Measurements from ENCODE around the gene S100A10. TPM values are rescaled to one million over a fixed set of nuclear protein-coding genes. Genes with fewer than 3 reads are reported as not detected.

Gene S100A10
- total RNA-seq, 1 donor from 2014 or later, result 245 TPM

DNA sequence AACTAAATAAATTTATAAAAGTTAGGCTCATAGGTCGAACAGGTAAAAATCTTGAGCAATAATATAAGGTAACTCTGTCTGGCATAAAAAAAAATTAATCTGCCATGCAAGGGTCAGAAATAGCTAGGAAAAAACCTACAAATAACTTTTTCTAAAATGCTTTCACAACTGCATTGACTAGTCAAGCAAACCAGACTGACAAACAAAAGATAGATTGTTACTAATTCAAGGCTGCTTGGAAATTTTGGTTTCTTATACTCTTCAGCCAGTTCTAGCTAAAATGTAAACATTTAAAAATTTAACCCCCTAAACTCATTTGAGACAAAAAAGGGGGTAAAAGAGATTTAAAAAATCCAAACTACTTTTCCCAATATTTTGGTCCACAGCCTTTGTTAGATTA, 40.8 kb downstream of the S100A10 start:
- DNase-seq, result no peak
- Mint-ChIP-seq H3K36me3 (ENCODE audit: unreplicated experiment) (no peaks in the 10 kb centered on the region), H3K27ac (ENCODE audit: unreplicated experiment) (no peak overlapping the region), H3K4me3 (ENCODE audit: unreplicated experiment) (no peak overlapping the region), H3K4me1 (ENCODE audit: low read depth, unreplicated experiment) (no peaks in the 10 kb centered on the region), H3K27me3 (ENCODE audit: unreplicated experiment) (no peaks in the 10 kb centered on the region), H3K9me3 (ENCODE audit: unreplicated experiment) (no peaks in the 10 kb centered on the region)
- TF ChIP-seq, protein P1, sequence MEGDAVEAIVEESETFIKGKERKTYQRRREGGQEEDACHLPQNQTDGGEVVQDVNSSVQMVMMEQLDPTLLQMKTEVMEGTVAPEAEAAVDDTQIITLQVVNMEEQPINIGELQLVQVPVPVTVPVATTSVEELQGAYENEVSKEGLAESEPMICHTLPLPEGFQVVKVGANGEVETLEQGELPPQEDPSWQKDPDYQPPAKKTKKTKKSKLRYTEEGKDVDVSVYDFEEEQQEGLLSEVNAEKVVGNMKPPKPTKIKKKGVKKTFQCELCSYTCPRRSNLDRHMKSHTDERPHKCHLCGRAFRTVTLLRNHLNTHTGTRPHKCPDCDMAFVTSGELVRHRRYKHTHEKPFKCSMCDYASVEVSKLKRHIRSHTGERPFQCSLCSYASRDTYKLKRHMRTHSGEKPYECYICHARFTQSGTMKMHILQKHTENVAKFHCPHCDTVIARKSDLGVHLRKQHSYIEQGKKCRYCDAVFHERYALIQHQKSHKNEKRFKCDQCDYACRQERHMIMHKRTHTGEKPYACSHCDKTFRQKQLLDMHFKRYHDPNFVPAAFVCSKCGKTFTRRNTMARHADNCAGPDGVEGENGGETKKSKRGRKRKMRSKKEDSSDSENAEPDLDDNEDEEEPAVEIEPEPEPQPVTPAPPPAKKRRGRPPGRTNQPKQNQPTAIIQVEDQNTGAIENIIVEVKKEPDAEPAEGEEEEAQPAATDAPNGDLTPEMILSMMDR (IDR thresholded peaks at IDR 0.05; ENCODE audit: partially characterized antibody, unreplicated experiment), result no peak

DNA sequence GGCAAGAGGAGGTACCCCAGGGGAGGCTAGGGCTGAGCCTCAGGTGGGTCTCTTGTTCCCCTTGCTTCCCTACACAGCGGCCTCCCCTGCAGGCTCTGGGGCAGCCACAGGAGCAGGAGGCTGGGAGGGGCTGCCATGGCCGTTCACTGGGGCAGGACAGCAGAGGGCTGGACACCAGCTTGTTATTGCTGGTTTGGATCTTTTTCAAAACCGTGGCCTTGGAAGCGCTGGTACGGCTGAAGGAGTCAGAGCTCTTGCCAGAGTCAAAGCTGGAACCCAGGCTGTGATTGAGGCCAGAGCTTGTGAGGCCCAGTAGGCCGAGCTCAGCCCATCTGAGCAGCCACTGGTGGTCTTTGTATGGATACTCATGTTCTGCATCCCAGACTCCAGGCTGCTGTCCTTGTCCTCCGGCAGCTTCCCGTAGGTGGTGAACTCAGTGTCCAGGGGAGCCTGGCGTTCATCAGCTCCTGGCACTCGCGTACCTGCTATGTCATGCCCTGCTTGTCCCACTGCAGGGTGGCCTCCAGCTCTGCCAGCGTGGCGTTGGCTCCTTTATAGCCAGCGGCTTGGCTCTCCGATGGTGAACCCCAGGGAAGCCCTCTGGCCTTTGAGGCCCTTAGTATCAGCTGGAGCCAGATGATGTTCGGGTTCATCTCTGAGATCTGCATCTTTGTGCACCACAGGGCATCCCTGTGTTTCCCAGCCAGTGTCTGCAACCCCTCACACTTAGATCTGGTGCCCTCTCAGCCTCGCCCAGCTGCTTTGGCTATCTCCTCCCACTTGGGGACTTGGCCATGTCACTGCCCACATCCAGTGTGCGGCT, 44.1 kb downstream of the S100A10 start:
- H3K36me3 Mint-ChIP-seq (ENCODE audit: unreplicated experiment), result no peaks in the 10 kb centered on the region
- H3K27me3 Mint-ChIP-seq (ENCODE audit: unreplicated experiment), result no peaks in the 10 kb centered on the region
- H3K9me3 Mint-ChIP-seq (ENCODE audit: unreplicated experiment), result no peaks in the 10 kb centered on the region
- peaks cover 7% of the 10 kb centered on the region for H3K4me1 Mint-ChIP-seq (ENCODE audit: low read depth, unreplicated experiment)
- no peak for DNase-seq
- H3K4me3 Mint-ChIP-seq (ENCODE audit: unreplicated experiment), result no peak overlapping the region
- no peak overlapping the region for H3K27ac Mint-ChIP-seq (ENCODE audit: unreplicated experiment)
- TF ChIP-seq, protein P1 (IDR thresholded peaks at IDR 0.05; ENCODE audit: partially characterized antibody, unreplicated experiment), result no peak

DNA sequence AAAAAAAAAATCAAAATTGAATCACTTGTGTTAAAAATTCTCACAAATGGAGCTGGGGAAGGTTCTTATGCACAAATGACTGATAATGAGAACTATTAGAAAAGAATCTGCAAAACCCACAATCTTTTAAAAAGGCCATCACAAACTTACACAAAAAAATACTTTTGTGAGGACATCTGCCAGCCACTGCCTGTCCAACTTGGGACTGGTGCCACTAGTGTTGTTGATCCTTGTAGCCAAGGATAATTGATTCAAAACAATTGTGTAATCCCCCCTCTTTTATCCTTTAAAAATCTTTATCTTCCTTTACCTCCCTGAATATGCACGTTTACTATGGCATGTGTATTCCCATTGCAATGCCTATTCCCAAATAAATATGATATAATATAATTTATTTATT, 45.2 kb downstream of the S100A10 start:
- no peaks in the 10 kb centered on the region for H3K36me3 Mint-ChIP-seq (ENCODE audit: unreplicated experiment)
- no peak for DNase-seq
- H3K9me3 Mint-ChIP-seq (ENCODE audit: unreplicated experiment), result no peaks in the 10 kb centered on the region
- H3K4me1 Mint-ChIP-seq (ENCODE audit: low read depth, unreplicated experiment), result peaks cover 7% of the 10 kb centered on the region
- TF ChIP-seq, protein P1 (IDR thresholded peaks at IDR 0.05; ENCODE audit: partially characterized antibody, unreplicated experiment), result no peak
- no peak overlapping the region for H3K27ac Mint-ChIP-seq (ENCODE audit: unreplicated experiment)
- H3K4me3 Mint-ChIP-seq (ENCODE audit: unreplicated experiment), result no peak overlapping the region
- no peaks in the 10 kb centered on the region for H3K27me3 Mint-ChIP-seq (ENCODE audit: unreplicated experiment)

DNA sequence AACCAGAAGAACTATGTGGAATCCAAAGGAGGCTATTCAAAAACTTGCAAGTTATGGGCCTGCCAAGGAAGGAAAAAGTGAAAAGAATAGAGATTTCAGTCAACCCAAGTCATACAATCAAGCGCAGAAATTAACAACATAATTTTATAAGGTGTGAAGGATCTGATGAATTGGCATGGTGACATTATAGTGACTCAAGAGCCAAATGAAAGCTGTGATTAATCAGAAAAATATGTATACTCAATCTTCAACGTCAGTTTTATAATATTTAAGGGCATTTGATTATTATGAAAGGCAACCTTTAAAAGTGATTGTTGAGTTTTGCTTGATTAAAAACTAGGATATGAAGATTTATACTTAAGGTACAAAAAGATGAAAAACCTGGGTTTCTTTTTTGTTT, 46.5 kb downstream of the S100A10 start:
- Mint-ChIP-seq H3K27me3 (ENCODE audit: unreplicated experiment) (no peaks in the 10 kb centered on the region), H3K9me3 (ENCODE audit: unreplicated experiment) (no peaks in the 10 kb centered on the region), H3K36me3 (ENCODE audit: unreplicated experiment) (no peaks in the 10 kb centered on the region), H3K4me1 (ENCODE audit: low read depth, unreplicated experiment) (peaks cover 7% of the 10 kb centered on the region), H3K4me3 (ENCODE audit: unreplicated experiment) (no peak overlapping the region), H3K27ac (ENCODE audit: unreplicated experiment) (no peak overlapping the region)
- TF ChIP-seq, protein P1 (IDR thresholded peaks at IDR 0.05; ENCODE audit: partially characterized antibody, unreplicated experiment), result no peak
- DNase-seq, result no peak
